SU-DHL-6 (cell line): ENCODE results near the gene STARD5.

Experiments
- H2AFZ ChIP-seq: fragments of 200-600 bp; sonication (generic); 2 replicates; pipeline ENCODE4 v1.6.1; 2014; ENCODE audit warnings: low read depth, mild to moderate bottlenecking, moderate library complexity, mixed read lengths, antibody characterized with exemption, low read length; ENCODE audit not compliant: severe bottlenecking
- H3F3A ChIP-seq: fragments of 200-600 bp; shearing (Covaris generic); 2 replicates; pipeline ENCODE4 v1.6.0; 2016; ENCODE audit warnings: antibody characterized with exemption, mild to moderate bottlenecking; ENCODE audit not compliant: insufficient read depth
- H3K27ac ChIP-seq: fragments of 200-600 bp; sonication (generic); 2 replicates; pipeline ENCODE4 v1.5.1; 2016; ENCODE audit warnings: low read depth, mild to moderate bottlenecking, low read length, moderate library complexity, mixed read lengths
- H3K27me3 ChIP-seq: fragments of 200-600 bp; sonication (generic), shearing (Covaris generic); 2 replicates; pipeline ENCODE4 v1.6.0; 2014; ENCODE audit warnings: mild to moderate bottlenecking, low read length
- H3K36me3 ChIP-seq: fragments of 200-600 bp; sonication (generic); 2 replicates; pipeline ENCODE4 v1.6.1; 2014; ENCODE audit warnings: mild to moderate bottlenecking, low read length, mixed read lengths
- H3K4me2 ChIP-seq: fragments of 300-600, 200-600 bp; shearing (Covaris generic), sonication (generic); 2 replicates; pipeline ENCODE4 v1.6.0; 2014; ENCODE audit warnings: low read length, low read depth, mild to moderate bottlenecking; ENCODE audit not compliant: poor library complexity, severe bottlenecking
- H3K4me3 ChIP-seq: fragments of 200-600 bp; sonication (generic); 2 replicates; pipeline ENCODE4 v1.5.1; 2014; ENCODE audit warnings: antibody characterized with exemption, low read length, mild to moderate bottlenecking, mixed read lengths; ENCODE audit not compliant: insufficient read depth, poor library complexity, severe bottlenecking
- H3K79me2 ChIP-seq: fragments of 200-600 bp; sonication (generic); 2 replicates; pipeline ENCODE4 v1.6.1; 2014; ENCODE audit warnings: mild to moderate bottlenecking, low read length, moderate library complexity; ENCODE audit not compliant: insufficient read depth
- H3K9ac ChIP-seq: fragments of 200-600 bp; sonication (generic); 2 replicates; pipeline ENCODE4 v1.7.0; 2014; ENCODE audit warnings: mild to moderate bottlenecking, low read length
- H3K9me2 ChIP-seq: fragments of 200-600 bp; sonication (generic); replicated peaks from 2 replicates; pipeline ENCODE4 v1.6.1; 2014; ENCODE audit warnings: low read length; ENCODE audit not compliant: insufficient read depth
- H3K9me3 ChIP-seq: fragments of 200-600 bp; sonication (generic); 2 replicates; pipeline ENCODE4 v1.6.1; 2014; ENCODE audit warnings: low read length, mixed read lengths; ENCODE audit not compliant: insufficient read depth
- H4K20me1 ChIP-seq: fragments of 200-600 bp; sonication (generic); 2 replicates; pipeline ENCODE4 v1.6.1; 2014; ENCODE audit warnings: low read depth, mild to moderate bottlenecking, antibody characterized with exemption, low read length, moderate library complexity, mixed read lengths
- EZH2phosphoT487 ChIP-seq: fragments of 200-600 bp; sonication (generic), shearing (Covaris generic); conservative IDR thresholded peaks from 2 replicates; pipeline ENCODE4 v1.6.1; 2018; ENCODE audit warnings: mild to moderate bottlenecking, antibody characterized with exemption, low read length, moderate library complexity, mixed read lengths
- TF ChIP-seq, protein P1 (sequence below): fragments of 200-600 bp; sonication (generic); IDR thresholded peaks from one replicate; pipeline ENCODE4 v1.5.1; 2017; ENCODE audit warnings: antibody characterized with exemption, mild to moderate bottlenecking, low read length, moderate library complexity; ENCODE audit not compliant: insufficient read depth, poor library complexity, severe bottlenecking

Gene STARD5

DNA sequence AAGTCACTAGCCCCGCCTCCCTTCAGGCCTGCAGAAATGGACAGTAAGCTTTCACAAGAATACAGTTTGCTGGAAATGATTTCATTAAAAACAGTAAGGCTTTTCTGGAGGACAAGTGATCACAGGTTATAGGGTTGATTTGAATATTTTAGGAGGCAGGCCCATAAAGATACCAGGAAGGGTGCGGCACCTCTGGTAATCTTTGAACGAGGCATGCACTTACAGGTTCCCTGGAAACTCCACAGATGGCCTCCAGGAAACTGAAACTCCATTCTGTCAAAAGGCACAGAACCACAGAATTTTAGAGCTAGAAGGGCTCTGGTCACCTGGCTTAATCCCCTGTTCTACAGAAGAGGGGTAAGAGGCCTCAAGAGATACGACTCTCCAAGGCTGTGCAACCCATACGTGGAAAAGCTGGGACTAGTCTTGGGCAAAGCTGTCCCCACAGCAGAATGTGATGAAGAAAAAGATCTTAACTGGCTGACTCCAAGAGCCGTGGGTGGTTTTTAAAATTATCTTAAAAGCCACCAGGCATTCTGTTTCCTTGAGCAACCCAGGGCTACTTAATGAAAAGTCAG lies 1.2 kb downstream of the STARD5 start:
- H3K36me3 ChIP-seq, result no peaks in the 10 kb centered on the region
- H3K27me3 ChIP-seq, result no peaks in the 10 kb centered on the region
- H3K9me3 ChIP-seq, result no peaks in the 10 kb centered on the region
- no peak overlapping the region for H3K9ac ChIP-seq
- H4K20me1 ChIP-seq, result no peaks in the 10 kb centered on the region
- H3F3A ChIP-seq, result no peaks in the 10 kb centered on the region
- peak overlapping the region; percentile 88 for H3K4me2 ChIP-seq
- no peak for TF ChIP-seq EZH2phosphoT487
- TF ChIP-seq, protein P1, sequence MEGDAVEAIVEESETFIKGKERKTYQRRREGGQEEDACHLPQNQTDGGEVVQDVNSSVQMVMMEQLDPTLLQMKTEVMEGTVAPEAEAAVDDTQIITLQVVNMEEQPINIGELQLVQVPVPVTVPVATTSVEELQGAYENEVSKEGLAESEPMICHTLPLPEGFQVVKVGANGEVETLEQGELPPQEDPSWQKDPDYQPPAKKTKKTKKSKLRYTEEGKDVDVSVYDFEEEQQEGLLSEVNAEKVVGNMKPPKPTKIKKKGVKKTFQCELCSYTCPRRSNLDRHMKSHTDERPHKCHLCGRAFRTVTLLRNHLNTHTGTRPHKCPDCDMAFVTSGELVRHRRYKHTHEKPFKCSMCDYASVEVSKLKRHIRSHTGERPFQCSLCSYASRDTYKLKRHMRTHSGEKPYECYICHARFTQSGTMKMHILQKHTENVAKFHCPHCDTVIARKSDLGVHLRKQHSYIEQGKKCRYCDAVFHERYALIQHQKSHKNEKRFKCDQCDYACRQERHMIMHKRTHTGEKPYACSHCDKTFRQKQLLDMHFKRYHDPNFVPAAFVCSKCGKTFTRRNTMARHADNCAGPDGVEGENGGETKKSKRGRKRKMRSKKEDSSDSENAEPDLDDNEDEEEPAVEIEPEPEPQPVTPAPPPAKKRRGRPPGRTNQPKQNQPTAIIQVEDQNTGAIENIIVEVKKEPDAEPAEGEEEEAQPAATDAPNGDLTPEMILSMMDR, result no peak
- H3K9me2 ChIP-seq, result no peaks in the 10 kb centered on the region
- H3K79me2 ChIP-seq, result no peaks in the 10 kb centered on the region
- H3K4me3 ChIP-seq, result no peak overlapping the region
- H3K27ac ChIP-seq, result no peak overlapping the region
- H2AFZ ChIP-seq, result no peak overlapping the region

DNA sequence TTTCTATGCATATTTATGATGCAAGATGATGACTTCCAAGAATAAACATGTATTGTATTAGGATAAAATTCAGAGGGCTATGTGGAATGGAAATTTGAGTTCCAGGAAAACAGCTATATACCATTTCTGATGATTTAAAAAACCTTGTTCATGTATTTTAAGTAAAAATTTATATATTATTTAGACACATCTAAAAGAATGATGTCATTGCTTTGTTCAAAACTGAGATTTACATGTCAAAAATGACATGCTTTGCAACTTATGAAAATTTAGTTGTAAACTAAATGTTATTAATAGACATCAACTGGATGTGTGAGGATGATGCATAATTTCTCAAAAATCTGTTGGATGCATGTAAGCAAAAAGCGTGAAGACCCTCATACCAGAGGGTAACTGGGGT lies 2.3 kb downstream of the STARD5 start:
- Histone ChIP-seq H3K9me2 (no peaks in the 10 kb centered on the region), H3K9ac (no peak overlapping the region), H3K4me2 (no peak overlapping the region), H3K79me2 (no peaks in the 10 kb centered on the region), H3K36me3 (no peaks in the 10 kb centered on the region), H3K9me3 (no peaks in the 10 kb centered on the region), H4K20me1 (no peaks in the 10 kb centered on the region), H3K27ac (no peak overlapping the region), H3F3A (no peaks in the 10 kb centered on the region), H3K27me3 (no peaks in the 10 kb centered on the region), H3K4me3 (no peak overlapping the region), H2AFZ (no peak overlapping the region)
- TF ChIP-seq, protein P1, result no peak
- TF ChIP-seq EZH2phosphoT487, result no peak

DNA sequence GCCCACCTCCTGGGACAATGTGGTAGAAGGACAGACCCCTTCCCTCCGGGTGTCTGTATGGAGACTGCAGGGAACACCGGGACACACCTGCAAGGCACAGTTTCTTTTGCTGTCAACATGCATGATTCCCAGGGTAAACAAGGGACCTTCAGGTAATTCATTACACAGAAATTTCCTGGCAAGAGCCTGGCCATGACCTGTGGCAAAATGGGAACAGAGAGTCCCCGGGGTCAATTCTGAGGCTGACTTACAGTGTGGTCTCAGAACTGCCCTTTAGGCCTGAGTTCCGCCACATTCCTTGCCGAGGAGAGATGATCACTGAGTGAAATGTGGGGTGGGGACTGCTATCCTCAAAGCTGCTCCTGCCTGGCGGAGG lies 6.3 kb downstream of the STARD5 start:
- peak overlapping the region; percentile 25 for H3K4me2 ChIP-seq
- TF ChIP-seq, protein P1, result no peak
- no peak for TF ChIP-seq EZH2phosphoT487
- H3K9me2 ChIP-seq, result no peaks in the 10 kb centered on the region
- H3K79me2 ChIP-seq, result no peaks in the 10 kb centered on the region
- no peak overlapping the region for H2AFZ ChIP-seq
- no peak overlapping the region; the same call in 1 of the 2 replicates for H3K27ac ChIP-seq
- H3K27me3 ChIP-seq, result no peaks in the 10 kb centered on the region
- no peak overlapping the region for H3K9ac ChIP-seq
- no peaks in the 10 kb centered on the region for H3K9me3 ChIP-seq
- no peaks in the 10 kb centered on the region for H3K36me3 ChIP-seq
- H3F3A ChIP-seq, result no peaks in the 10 kb centered on the region
- H3K4me3 ChIP-seq, result no peak overlapping the region
- no peaks in the 10 kb centered on the region for H4K20me1 ChIP-seq
